Upper lobe of right lung (tissue), 1 donor: ENCODE results near the gene FASN. TPM values are rescaled to one million over a fixed set of nuclear protein-coding genes. Genes with fewer than 3 reads are reported as not detected.
"Not testable (repeated sequence)": the region's sequence is repeated elsewhere in the genome, so short reads cannot be mapped to it uniquely, and the experiment has no call there.

ENCODE experiments used
- ATAC-seq: fragments of 200-7000 bp; cut with Tn5 transposase; one replicate; pipeline ENCODE4 v1.9.1; 2020; ENCODE audit warnings: mild to moderate bottlenecking, moderate library complexity
- DNase-seq: peaks from one replicate; pipeline ENCODE4 v3.0.0-alpha.2; 2020
- H3K27ac ChIP-seq: fragments of 200-600 bp; one replicate; pipeline ENCODE4 v1.8.0; 2022
- H3K27me3 ChIP-seq: fragments of 200-600 bp; one replicate; pipeline ENCODE4 v1.8.0; 2022; ENCODE audit warnings: mild to moderate bottlenecking
- H3K36me3 ChIP-seq: fragments of 200-600 bp; one replicate; pipeline ENCODE4 v1.8.0; 2022
- H3K4me1 ChIP-seq: fragments of 200-600 bp; one replicate; pipeline ENCODE4 v1.8.0; 2022
- H3K4me3 ChIP-seq: fragments of 200-600 bp; one replicate; pipeline ENCODE4 v1.8.0; 2022; ENCODE audit warnings: mild to moderate bottlenecking
- H3K9me3 ChIP-seq: fragments of 200-600 bp; one replicate; pipeline ENCODE4 v1.8.0; 2022
- intact Hi-C: fragments of 100-400 bp; cut with DNase I; formaldehyde crosslinking; loops from one replicate; pipeline ENCODE4 v1.11.0; 2022
- long read RNA-seq: library from polyadenylated mRNA; unstranded; transcript quantifications from one replicate; pipeline ENCODE4 v2.0.0, GENCODE V29; 2021
- total RNA-seq: library from RNA; stranded (reverse); fragmentation: NEBNext Ultra II Directional; extraction: Animal tissue kit (Norgen Biotek cat#: 25700); gene quantifications from one replicate; pipeline ENCODE4 v1.2.1, GENCODE V29; 2021
- TF ChIP-seq, protein P1 (sequence below): fragments of 200-600 bp; IDR thresholded peaks from one replicate; pipeline ENCODE4 v1.8.0; 2022; ENCODE audit warnings: antibody characterized with exemption
- donor health status: DM: no; HTN: yes; CAD: no; lungs with severe emphysema.

FASN gene
- total RNA-seq = 432 TPM
- long read RNA-seq, full-length matches to known transcripts = 10 of 230 reads
- long read RNA-seq, partial matches to known transcripts = 161 of 230 reads
- long read RNA-seq, other reads (novel, unspliced or antisense) = 59 of 230 reads

DNA sequence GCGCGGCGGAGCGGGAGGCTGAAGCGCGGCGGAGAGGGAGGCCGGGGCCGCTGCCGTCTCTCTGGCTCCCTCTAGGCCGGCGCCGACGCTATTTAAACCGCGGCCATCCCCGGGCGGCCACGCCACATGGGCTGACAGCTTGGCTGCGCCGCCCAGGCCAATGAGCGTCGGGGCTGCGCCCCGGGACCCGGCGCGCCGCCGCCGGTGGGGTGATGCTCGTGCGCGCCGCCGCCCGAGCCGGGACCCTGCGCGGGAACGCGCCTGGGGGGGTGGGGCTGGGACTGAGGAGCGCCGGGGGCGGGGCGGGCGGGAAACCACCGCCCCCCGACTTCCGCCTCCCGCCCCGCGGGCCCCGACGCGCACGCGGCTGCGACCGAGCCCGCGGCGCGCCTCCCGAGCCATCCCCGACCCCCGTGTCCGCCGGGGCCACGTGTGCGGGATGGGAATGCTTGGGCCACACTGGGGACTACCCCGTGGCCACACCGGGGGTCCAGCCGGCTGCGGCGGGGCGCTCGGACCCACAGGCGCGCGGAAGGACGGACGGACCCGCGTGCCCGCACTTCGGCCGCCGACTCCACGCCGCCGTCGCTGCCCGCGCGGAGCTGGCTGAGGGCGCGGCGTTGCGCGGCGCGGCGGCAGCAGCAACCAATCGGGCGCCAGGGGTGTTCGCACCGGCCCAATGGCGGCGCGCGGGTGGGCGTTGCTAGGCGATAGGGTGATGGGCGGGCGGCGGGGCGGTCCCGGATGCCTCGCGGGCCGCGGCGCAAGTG, at the start of gene FASN:
Gene FASN (minus strand): TSS at position 68 of the 770 bp plus-strand sequence. CDS start 1,791 bp downstream, outside the sequence.
- no peaks in the 10 kb centered on the region for H3K27me3 ChIP-seq
- TF ChIP-seq, protein P1, sequence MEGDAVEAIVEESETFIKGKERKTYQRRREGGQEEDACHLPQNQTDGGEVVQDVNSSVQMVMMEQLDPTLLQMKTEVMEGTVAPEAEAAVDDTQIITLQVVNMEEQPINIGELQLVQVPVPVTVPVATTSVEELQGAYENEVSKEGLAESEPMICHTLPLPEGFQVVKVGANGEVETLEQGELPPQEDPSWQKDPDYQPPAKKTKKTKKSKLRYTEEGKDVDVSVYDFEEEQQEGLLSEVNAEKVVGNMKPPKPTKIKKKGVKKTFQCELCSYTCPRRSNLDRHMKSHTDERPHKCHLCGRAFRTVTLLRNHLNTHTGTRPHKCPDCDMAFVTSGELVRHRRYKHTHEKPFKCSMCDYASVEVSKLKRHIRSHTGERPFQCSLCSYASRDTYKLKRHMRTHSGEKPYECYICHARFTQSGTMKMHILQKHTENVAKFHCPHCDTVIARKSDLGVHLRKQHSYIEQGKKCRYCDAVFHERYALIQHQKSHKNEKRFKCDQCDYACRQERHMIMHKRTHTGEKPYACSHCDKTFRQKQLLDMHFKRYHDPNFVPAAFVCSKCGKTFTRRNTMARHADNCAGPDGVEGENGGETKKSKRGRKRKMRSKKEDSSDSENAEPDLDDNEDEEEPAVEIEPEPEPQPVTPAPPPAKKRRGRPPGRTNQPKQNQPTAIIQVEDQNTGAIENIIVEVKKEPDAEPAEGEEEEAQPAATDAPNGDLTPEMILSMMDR = peak; percentile 50
- no peaks in the 10 kb centered on the region for H3K9me3 ChIP-seq
- peak within 1 kb of the TSS; percentile 92 for H3K27ac ChIP-seq
- DNase-seq = peak; percentile 98
- intact Hi-C loops = no loop called here
- H3K36me3 ChIP-seq = peaks cover 27% of the 10 kb centered on the region
- peaks cover 21% of the 10 kb centered on the region for H3K4me1 ChIP-seq
- H3K4me3 ChIP-seq = peak within 1 kb of the TSS; percentile 78
- peak; percentile 85 for ATAC-seq

DNA sequence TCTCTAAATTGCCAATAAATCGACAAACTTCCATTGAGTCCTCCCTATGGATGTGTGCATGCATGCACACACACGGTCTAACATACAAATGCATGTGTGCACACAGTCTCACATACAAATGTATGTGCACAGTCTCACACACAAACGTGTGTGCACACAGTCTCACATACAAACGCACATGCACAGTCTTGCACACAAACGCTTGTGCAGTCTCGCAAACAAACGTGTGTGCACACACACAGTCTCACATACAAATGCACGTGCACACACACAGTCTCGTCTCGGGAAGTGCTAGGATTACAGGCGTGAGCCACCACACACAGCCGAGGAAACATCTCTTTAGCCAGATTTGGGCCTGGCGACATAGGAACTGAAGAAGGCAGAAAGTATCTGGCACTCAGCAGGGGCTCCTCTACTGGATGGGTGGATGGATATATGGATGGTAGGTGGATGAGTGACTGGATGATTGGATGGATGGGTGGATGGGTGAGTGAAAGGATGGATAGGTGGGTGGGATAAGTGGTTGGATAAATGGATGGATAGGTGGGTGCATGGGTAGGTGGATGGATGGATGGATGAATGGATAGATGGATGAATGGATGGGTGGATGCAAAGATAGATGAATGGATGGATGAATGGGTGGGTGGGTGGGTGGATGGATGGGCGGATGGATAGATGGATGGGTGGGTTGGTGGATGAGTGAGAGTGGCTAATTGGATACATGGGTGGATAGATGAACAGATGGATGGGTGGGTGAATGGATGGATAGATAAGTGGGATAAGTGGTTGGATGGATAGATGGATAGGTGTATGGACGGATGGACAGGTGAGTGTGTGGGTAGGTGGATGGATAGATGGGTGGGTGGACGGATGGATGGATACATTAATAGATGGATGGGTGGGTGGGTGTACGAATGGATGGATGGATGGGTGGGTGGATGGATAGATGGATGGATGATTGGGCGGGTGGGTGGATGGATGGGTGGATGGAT, 48.9 kb upstream of the FASN start:
- Histone ChIP-seq H3K4me3 (no peak overlapping the region), H3K9me3 (no peaks in the 10 kb centered on the region), H3K36me3 (no peaks in the 10 kb centered on the region), H3K27ac (no peak overlapping the region), H3K27me3 (no peaks in the 10 kb centered on the region), H3K4me1 (no peaks in the 10 kb centered on the region)
- DNase-seq = no peak
- intact Hi-C loops = no loop called here
- no peak for ATAC-seq
- TF ChIP-seq, protein P1 = no peak

DNA sequence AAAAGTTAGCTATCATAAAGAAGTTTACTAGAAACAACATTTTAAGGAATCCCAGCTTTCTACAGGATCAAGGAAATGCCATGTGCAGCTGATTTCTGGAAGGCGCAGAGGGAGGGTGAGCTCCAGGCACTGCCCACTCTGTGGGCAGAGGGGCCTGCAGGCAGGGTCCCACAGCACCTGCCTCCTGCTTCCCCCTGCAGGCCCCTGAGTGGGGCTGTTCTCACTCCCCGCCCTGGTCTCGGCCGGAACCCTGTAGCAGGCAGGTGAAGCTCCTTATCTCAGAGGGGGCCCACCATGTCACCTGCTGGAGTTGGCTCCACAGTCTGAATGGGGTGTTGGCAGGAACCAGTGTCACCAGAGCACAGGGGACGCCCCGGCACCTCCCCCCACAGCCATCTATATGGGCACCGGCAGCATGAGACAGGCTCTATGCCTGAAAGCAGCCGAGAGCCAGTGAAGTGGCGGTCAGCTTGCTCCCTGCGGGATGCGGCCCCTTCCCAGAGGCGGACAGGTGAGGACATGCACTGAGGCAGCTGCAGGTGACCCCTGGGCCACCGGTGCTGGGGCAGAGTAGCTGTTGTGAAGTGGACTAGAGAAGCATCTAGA, 47.6 kb upstream of the FASN start:
- Histone ChIP-seq H3K27ac (no peak overlapping the region), H3K4me3 (no peak overlapping the region), H3K9me3 (no peaks in the 10 kb centered on the region), H3K4me1 (no peaks in the 10 kb centered on the region), H3K36me3 (no peaks in the 10 kb centered on the region), H3K27me3 (no peaks in the 10 kb centered on the region)
- intact Hi-C loops = no loop called here
- no peak for DNase-seq
- TF ChIP-seq, protein P1 = no peak
- peak; percentile 35 for ATAC-seq

DNA sequence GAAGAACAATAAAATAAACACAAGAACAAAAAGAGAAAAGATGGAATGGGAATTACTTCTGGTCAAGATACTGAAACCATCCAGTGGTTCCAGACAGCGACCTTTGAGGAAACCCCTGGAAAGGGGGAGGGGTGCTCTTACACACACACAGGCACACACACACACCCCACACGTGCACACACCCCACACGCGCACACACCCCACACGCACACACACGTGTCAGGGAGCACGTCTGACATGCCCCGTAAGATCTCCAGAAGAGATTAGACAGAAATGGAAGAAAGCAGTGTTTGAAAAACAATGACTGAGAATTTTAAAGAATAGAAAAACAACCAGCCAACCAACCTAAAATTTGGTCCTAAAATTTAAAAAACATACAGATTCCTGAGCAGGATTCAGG, 45.3 kb upstream of the FASN start:
- Histone ChIP-seq H3K36me3 (no peaks in the 10 kb centered on the region), H3K27ac (no peak overlapping the region), H3K4me3 (no peak overlapping the region), H3K27me3 (no peaks in the 10 kb centered on the region), H3K4me1 (no peaks in the 10 kb centered on the region), H3K9me3 (no peaks in the 10 kb centered on the region)
- TF ChIP-seq, protein P1 = no peak
- no peak for DNase-seq
- ATAC-seq = no peak
- intact Hi-C loops = no loop called here

DNA sequence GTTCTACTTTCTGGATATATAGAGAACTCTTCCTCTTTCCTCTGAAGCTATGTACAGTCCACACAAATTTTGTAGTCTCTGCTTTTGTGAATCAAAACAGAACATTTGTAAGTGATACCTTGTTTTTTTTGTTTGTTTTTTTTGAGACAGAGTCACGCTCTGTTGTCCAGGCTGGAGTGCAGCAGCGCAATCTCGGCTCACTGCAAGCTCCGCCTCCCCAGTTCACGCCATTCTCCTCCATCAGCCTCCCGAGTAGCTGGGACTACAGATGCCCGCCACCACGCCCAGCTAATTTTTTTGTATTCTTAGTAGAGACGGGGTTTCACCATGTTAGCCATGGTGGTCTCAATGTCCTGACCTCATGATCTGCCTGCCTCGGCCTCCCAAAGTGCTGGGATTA, 41.9 kb upstream of the FASN start:
- intact Hi-C loops, ATAC-seq, H3K27ac ChIP-seq, H3K4me3 ChIP-seq, H3K9me3 ChIP-seq, H3K27me3 ChIP-seq, H3K4me1 ChIP-seq, DNase-seq, H3K36me3 ChIP-seq: not testable (repeated sequence)
